Measurements from ENCODE around the gene POLE2. TPM values are rescaled to one million over a fixed set of nuclear protein-coding genes. Genes with fewer than 3 reads are reported as not detected.

Gene POLE2
- total and polyA plus RNA-seq, 2 of the 13 experiments (the other 11 are each of a cell fraction or from before 2014, with no cell fraction given), result 16.6 to 37.0 TPM

- TF ChIP-seq, protein P1, sequence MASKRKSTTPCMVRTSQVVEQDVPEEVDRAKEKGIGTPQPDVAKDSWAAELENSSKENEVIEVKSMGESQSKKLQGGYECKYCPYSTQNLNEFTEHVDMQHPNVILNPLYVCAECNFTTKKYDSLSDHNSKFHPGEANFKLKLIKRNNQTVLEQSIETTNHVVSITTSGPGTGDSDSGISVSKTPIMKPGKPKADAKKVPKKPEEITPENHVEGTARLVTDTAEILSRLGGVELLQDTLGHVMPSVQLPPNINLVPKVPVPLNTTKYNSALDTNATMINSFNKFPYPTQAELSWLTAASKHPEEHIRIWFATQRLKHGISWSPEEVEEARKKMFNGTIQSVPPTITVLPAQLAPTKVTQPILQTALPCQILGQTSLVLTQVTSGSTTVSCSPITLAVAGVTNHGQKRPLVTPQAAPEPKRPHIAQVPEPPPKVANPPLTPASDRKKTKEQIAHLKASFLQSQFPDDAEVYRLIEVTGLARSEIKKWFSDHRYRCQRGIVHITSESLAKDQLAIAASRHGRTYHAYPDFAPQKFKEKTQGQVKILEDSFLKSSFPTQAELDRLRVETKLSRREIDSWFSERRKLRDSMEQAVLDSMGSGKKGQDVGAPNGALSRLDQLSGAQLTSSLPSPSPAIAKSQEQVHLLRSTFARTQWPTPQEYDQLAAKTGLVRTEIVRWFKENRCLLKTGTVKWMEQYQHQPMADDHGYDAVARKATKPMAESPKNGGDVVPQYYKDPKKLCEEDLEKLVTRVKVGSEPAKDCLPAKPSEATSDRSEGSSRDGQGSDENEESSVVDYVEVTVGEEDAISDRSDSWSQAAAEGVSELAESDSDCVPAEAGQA (IDR thresholded peaks at IDR 0.05; ENCODE audit: low read depth), result peak; percentile 54; the same call in 1 of the 2 replicates
- TF ChIP-seq, protein P1 (CRISPR knock-in tag; IDR thresholded peaks at IDR 0.05; ENCODE audit: borderline replicate concordance), result peak; percentile 37; the same call in 1 of the 2 replicates
- no peak for TF ChIP-seq FOXO1 (CRISPR knock-in tag; IDR thresholded peaks at IDR 0.05)
- no peak; the same call in 1 of the 2 replicates for TF ChIP-seq MAF1 (CRISPR knock-in tag; IDR thresholded peaks at IDR 0.05; ENCODE audit: borderline replicate concordance)
- no peak for TF ChIP-seq GTF2F1 (IDR thresholded peaks at IDR 0.05; ENCODE audit: low read length)
- TF ChIP-seq CREM (IDR thresholded peaks at IDR 0.05), result no peak
- TF ChIP-seq CREM (CRISPR knock-in tag; IDR thresholded peaks at IDR 0.05), result no peak
- peak; percentile 95 for TF ChIP-seq ZNF556 (CRISPR knock-in tag; IDR thresholded peaks at IDR 0.05; ENCODE audit: borderline replicate concordance)
- TF ChIP-seq TFE3 (CRISPR knock-in tag; IDR thresholded peaks at IDR 0.05), result no peak; the same call in 1 of the 2 replicates
- no peak for TF ChIP-seq ZNF446 (CRISPR knock-in tag; IDR thresholded peaks at IDR 0.05)
- 0 out of 2 replicates have a peak, but pooled peaks have one; percentile 60 for TF ChIP-seq ZNF546 (CRISPR knock-in tag; conservative IDR thresholded peaks at IDR 0.05)
- TF ChIP-seq, protein P2, sequence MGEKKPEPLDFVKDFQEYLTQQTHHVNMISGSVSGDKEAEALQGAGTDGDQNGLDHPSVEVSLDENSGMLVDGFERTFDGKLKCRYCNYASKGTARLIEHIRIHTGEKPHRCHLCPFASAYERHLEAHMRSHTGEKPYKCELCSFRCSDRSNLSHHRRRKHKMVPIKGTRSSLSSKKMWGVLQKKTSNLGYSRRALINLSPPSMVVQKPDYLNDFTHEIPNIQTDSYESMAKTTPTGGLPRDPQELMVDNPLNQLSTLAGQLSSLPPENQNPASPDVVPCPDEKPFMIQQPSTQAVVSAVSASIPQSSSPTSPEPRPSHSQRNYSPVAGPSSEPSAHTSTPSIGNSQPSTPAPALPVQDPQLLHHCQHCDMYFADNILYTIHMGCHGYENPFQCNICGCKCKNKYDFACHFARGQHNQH (CRISPR knock-in tag; IDR thresholded peaks at IDR 0.05), result no peak
- no peak for TF ChIP-seq ZNF30 (CRISPR knock-in tag; IDR thresholded peaks at IDR 0.05)
- TF ChIP-seq HOXA7 (CRISPR knock-in tag; IDR thresholded peaks at IDR 0.05), result no peak
- no peak for TF ChIP-seq REST (IDR thresholded peaks at IDR 0.05; ENCODE audit: borderline replicate concordance in 1 of 2, low read depth in 1 of 2, low read length in 2 of 2)
- TF ChIP-seq PHF8 (CRISPR knock-in tag; IDR thresholded peaks at IDR 0.05), result peak; percentile 81
- no peak for TF ChIP-seq TSC22D2 (CRISPR knock-in tag; IDR thresholded peaks at IDR 0.05; ENCODE audit: borderline replicate concordance)
Observed at GRCh38 chr14:49687942-49688700, at the start of gene POLE2 (continued).
